ENCODE data around the gene CBLN2. TPM values are rescaled to one million over a fixed set of nuclear protein-coding genes. Genes with fewer than 3 reads are reported as not detected.
A peak's percentile ranks its signal among the peaks of the same experiment; 100 is the strongest.

CBLN2 gene
- total RNA-seq, 1 experiment from 2014 or later = not detected

GRCh38 chr18:72530622-72531021 is 13.5 kb downstream of the CBLN2 start:
- H3K36me3 ChIP-seq (ENCODE audit: low read depth, low read length) = no peaks in the 10 kb centered on the region
- POLR2A ChIA-PET (ENCODE audit: unreplicated experiment) = no interaction called here
- ATAC-seq (no peak), DNase-seq (no peak)
- no TSS peak for BruUV-seq (replicated peaks)
- intact Hi-C loops (cut with micrococcal nuclease) = loop anchor here (5.0 kb wide), 1 partner anchor 1133 kb away; no protein-coding TSS in a partner anchor
- no peaks in the 10 kb centered on the region for H3K79me2 ChIP-seq (ENCODE audit: low read length)
- peaks cover under 1% of the 10 kb centered on the region for H3K27me3 ChIP-seq (ENCODE audit: low read length)
- no peaks in the 10 kb centered on the region for H3K4me1 ChIP-seq (ENCODE audit: insufficient read depth, low read length)
- CTCF ChIA-PET = interaction anchor here (0.5 kb wide), 1 partner anchor 199 kb away, joined by 3 read pairs; no protein-coding TSS in a partner anchor
- no peak overlapping the region for H3K4me3 ChIP-seq (ENCODE audit: low read length)
- TF ChIP-seq EZH2phosphoT487 (IDR thresholded peaks at IDR 0.05; ENCODE audit: borderline replicate concordance, low read length) (no peak), EZH2 (IDR thresholded peaks at IDR 0.05; ENCODE audit: low read length, unreplicated experiment) (no peak)
- TF ChIP-seq, protein P1, sequence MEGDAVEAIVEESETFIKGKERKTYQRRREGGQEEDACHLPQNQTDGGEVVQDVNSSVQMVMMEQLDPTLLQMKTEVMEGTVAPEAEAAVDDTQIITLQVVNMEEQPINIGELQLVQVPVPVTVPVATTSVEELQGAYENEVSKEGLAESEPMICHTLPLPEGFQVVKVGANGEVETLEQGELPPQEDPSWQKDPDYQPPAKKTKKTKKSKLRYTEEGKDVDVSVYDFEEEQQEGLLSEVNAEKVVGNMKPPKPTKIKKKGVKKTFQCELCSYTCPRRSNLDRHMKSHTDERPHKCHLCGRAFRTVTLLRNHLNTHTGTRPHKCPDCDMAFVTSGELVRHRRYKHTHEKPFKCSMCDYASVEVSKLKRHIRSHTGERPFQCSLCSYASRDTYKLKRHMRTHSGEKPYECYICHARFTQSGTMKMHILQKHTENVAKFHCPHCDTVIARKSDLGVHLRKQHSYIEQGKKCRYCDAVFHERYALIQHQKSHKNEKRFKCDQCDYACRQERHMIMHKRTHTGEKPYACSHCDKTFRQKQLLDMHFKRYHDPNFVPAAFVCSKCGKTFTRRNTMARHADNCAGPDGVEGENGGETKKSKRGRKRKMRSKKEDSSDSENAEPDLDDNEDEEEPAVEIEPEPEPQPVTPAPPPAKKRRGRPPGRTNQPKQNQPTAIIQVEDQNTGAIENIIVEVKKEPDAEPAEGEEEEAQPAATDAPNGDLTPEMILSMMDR (conservative IDR thresholded peaks at IDR 0.05; ENCODE audit: low read depth, low read length) = peak; percentile 43
- H3K9me2 ChIP-seq (replicated peaks; ENCODE audit: low read length) = no peaks in the 10 kb centered on the region
- H3K27ac ChIP-seq (ENCODE audit: low read length) = no peak overlapping the region
- H3F3A ChIP-seq (ENCODE audit: low read length, unreplicated experiment) = no peaks in the 10 kb centered on the region
- no peaks in the 10 kb centered on the region for H4K20me1 ChIP-seq (ENCODE audit: low read length)
- H3K4me2 ChIP-seq (ENCODE audit: low read length) = no peak overlapping the region
- no peak overlapping the region for H3K9ac ChIP-seq (ENCODE audit: low read length)
- no peak overlapping the region for H2AFZ ChIP-seq (ENCODE audit: low read length)
- H3K9me3 ChIP-seq (ENCODE audit: low read length) = no peaks in the 10 kb centered on the region

DNA sequence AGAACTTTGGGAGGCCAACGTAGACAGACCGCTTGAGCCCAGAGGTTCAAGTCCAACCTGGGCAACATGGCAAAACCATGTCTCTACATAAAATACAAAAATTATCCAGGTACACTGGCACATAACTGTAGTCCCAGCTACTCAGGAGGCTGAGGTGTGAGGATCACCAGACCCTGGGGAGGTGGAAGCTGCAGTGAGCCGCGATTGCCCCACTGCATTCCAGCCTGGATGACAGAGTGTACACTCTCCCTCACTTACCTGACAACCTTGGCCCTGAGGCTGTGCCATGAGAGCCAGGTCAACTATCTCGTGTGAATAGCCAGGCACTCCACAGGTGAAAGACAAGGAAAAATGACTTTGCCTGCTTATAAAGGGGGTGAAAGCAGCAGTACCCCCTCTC is 39.3 kb downstream of the CBLN2 start:
- H3K4me2 ChIP-seq (ENCODE audit: low read length) = no peak overlapping the region
- no peaks in the 10 kb centered on the region for H3K79me2 ChIP-seq (ENCODE audit: low read length)
- no peak overlapping the region for H3K4me3 ChIP-seq (ENCODE audit: low read length)
- H3K4me1 ChIP-seq (ENCODE audit: insufficient read depth, low read length) = no peaks in the 10 kb centered on the region
- DNase-seq = no peak
- BruUV-seq (replicated peaks) = no TSS peak
- no peak for ATAC-seq
- no peaks in the 10 kb centered on the region for H3F3A ChIP-seq (ENCODE audit: low read length, unreplicated experiment)
- no peaks in the 10 kb centered on the region for H4K20me1 ChIP-seq (ENCODE audit: low read length)
- intact Hi-C loops (cut with micrococcal nuclease) = no loop called here
- ChIA-PET CTCF (no interaction called here), POLR2A (ENCODE audit: unreplicated experiment) (no interaction called here)
- H3K27me3 ChIP-seq (ENCODE audit: low read length) = 0 out of 2 replicates have a peak, but pooled peaks cover 13% of the 10 kb centered on the region
- no peaks in the 10 kb centered on the region for H3K9me3 ChIP-seq (ENCODE audit: low read length)
- H3K9ac ChIP-seq (ENCODE audit: low read length) = no peak overlapping the region
- no peaks in the 10 kb centered on the region for H3K9me2 ChIP-seq (replicated peaks; ENCODE audit: low read length)
- no peak for TF ChIP-seq EZH2phosphoT487 (IDR thresholded peaks at IDR 0.05; ENCODE audit: borderline replicate concordance, low read length)
- TF ChIP-seq, protein P1 (conservative IDR thresholded peaks at IDR 0.05; ENCODE audit: low read depth, low read length) = no peak
- TF ChIP-seq EZH2 (IDR thresholded peaks at IDR 0.05; ENCODE audit: low read length, unreplicated experiment) = no peak
- H2AFZ ChIP-seq (ENCODE audit: low read length) = no peak overlapping the region
- H3K27ac ChIP-seq (ENCODE audit: low read length) = no peak overlapping the region
- no peaks in the 10 kb centered on the region for H3K36me3 ChIP-seq (ENCODE audit: low read depth, low read length)

- Histone ChIP-seq H3K9ac (ENCODE audit: low read length) (no peak overlapping the region), H3K27me3 (ENCODE audit: low read length) (0 out of 2 replicates have a peak, but pooled peaks cover 13% of the 10 kb centered on the region), H3K79me2 (ENCODE audit: low read length) (no peaks in the 10 kb centered on the region), H4K20me1 (ENCODE audit: low read length) (no peaks in the 10 kb centered on the region), H3F3A (ENCODE audit: low read length, unreplicated experiment) (no peaks in the 10 kb centered on the region), H2AFZ (ENCODE audit: low read length) (no peak overlapping the region), H3K4me2 (ENCODE audit: low read length) (no peak overlapping the region), H3K4me1 (ENCODE audit: insufficient read depth, low read length) (no peaks in the 10 kb centered on the region), H3K27ac (ENCODE audit: low read length) (no peak overlapping the region), H3K9me3 (ENCODE audit: low read length) (no peaks in the 10 kb centered on the region), H3K36me3 (ENCODE audit: low read depth, low read length) (no peaks in the 10 kb centered on the region), H3K4me3 (ENCODE audit: low read length) (no peak overlapping the region), H3K9me2 (replicated peaks; ENCODE audit: low read length) (no peaks in the 10 kb centered on the region)
- intact Hi-C loops (cut with micrococcal nuclease) = no loop called here
- POLR2A ChIA-PET (ENCODE audit: unreplicated experiment) = no interaction called here
- DNase-seq (no peak), ATAC-seq (no peak)
- TF ChIP-seq EZH2 (IDR thresholded peaks at IDR 0.05; ENCODE audit: low read length, unreplicated experiment) (no peak), EZH2phosphoT487 (IDR thresholded peaks at IDR 0.05; ENCODE audit: borderline replicate concordance, low read length) (no peak)
- TF ChIP-seq, protein P1 (conservative IDR thresholded peaks at IDR 0.05; ENCODE audit: low read depth, low read length) = no peak
- CTCF ChIA-PET = no interaction called here
- BruUV-seq (replicated peaks) = no TSS peak
Observed at GRCh38 chr18:72502671-72503431, 41.3 kb downstream of the CBLN2 start.
